AG08396 (cell line): ENCODE data around the gene NR2F2.

Experiments
- DNase-seq: peaks from one replicate; pipeline ENCODE4 v3.0.0; 2012; ENCODE audit warnings: low spot score, mixed read lengths

Gene NR2F2

DNA sequence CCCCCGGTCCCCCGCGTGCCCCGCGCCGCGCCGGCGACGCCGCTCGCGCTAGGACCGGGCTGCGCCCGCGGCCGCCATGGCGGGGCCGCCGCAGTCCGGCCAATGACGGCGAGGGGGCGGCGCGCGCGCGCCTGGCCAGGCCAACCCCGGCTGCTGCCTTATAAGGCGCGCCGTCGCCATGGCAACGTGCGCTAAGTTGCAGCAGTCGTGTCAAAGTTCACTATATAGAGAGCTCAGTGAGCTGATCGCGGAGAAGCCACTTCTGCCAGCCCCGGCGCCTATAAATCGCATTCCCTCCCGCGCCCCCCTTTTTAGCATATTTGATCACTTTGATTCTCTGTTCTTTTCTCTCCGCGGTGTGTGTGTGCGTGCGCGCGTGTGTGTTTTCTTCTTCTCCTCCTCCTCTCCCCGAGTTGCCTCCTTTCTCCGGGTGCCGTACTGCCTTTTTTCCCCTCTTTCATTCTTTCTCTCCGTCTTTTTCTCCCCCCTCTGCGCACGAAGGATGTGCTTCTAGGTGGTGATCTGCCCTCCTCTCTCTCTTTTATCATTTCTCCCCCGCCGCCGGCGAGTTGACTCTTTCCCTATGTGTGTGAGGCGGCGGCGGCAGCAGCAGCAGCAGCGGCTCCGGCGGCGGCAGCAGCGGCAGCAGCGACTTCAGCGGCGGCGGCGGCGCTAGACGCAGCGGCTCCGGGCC is at the start of gene NR2F2:
TSS of gene NR2F2 (plus strand) at position 251 of the 694 bp plus-strand sequence. CDS start 1,406 bp downstream, outside the sequence.
- DNase-seq: peak; percentile 97

DNA sequence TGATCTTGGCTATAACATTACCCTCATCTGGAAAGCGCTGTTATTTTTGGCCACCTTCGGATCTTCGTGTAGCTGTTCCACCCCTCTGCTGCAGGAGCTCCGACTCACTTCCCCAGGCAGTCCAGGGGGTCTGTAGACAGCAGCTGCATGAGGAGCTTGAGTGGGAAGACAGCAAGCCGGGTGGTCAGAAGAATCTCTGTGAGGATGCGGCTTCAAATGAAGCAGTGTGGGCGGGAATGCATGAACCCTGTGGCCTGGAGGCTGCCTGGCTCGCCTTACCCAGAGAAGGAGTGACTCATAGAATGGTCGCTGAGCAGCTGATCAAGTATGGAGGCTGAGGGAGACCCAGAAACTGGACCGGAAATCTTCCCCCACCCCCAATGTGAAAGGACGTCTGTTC is 45.2 kb upstream of the NR2F2 start:
- DNase-seq: peak; percentile 29

GRCh38 chr15:96285729-96286254 is 44.7 kb upstream of the NR2F2 start:
- DNase-seq: no peak

DNA sequence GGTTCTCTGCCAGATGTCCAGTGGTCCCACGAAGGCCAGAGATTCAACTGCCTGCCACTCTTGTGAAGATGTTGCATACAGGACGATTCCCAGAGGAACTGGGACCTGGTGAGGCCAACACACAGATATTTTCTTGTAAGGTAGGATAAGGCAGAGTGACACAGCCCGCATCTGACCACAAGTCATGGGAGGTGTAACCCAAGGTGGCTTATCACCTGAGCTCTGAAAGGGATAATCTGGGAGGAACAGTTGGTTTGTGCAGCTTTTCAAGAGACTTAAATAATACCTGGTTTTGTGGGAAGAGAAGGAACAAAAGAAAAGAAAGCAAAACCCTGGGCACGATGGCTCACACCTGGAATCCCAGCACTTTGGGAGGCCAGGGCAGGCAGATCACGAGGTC is 39.8 kb upstream of the NR2F2 start:
- DNase-seq: no peak

DNA sequence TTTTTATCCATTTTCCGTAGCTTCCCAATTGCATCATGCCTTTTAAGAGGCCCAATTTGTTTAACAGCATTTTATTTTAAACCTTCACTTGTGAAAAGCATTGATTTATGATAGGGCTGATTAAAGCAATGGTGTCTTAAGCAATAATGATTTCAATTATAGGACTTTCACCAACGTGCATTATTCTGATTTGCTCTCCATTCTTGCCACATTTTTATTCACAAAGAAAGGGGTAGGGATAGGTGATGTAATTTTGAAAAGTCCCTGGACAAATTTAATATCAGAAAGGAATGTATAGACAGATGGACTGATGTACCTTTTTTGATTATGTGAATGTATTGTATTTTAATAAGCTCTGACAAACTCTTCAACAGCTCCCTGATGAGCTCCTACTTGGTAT is 37.9 kb upstream of the NR2F2 start:
- DNase-seq: no peak

GRCh38 chr15:96293441-96293840 is 37.1 kb upstream of the NR2F2 start:
- no peak for DNase-seq

- DNase-seq: no peak
These were observed 35.7 kb upstream of the NR2F2 start for GRCh38 chr15:96294766-96295165.

- DNase-seq: no peak
These were observed 34.2 kb upstream of the NR2F2 start for GRCh38 chr15:96296264-96296663.

GRCh38 chr15:96297783-96298182 is 32.7 kb upstream of the NR2F2 start:
- no peak for DNase-seq

- DNase-seq: no peak
These were observed 32.3 kb upstream of the NR2F2 start for GRCh38 chr15:96298217-96298616.

DNA sequence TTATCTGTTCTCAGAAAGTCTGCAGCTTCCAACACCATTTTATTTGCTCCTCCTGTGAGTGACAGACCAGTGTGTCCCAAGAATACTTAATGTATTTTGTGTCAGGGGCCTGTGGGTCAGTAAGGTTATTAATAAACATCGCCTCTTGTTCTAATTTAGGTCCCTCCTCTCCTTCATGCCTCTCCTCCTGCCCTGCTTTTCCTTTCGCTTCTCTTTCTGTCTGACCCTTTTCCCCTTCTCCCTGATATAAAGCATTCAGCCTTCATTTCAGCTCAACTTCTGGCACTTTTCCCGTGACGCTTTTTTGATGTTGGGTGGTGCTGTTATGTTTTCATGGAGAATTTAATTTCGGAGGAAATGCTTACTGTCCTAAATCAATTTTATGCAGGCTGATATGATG is 29.7 kb upstream of the NR2F2 start:
- DNase-seq: no peak

- DNase-seq: no peak
These were observed 26.9 kb upstream of the NR2F2 start for GRCh38 chr15:96303503-96304056.

- DNase-seq: no peak
These were observed 25.7 kb upstream of the NR2F2 start for GRCh38 chr15:96304839-96305238.

GRCh38 chr15:96306321-96306720 is 24.2 kb upstream of the NR2F2 start:
- DNase-seq: no peak

GRCh38 chr15:96307856-96308394 is 22.6 kb upstream of the NR2F2 start:
- DNase-seq: no peak

DNA sequence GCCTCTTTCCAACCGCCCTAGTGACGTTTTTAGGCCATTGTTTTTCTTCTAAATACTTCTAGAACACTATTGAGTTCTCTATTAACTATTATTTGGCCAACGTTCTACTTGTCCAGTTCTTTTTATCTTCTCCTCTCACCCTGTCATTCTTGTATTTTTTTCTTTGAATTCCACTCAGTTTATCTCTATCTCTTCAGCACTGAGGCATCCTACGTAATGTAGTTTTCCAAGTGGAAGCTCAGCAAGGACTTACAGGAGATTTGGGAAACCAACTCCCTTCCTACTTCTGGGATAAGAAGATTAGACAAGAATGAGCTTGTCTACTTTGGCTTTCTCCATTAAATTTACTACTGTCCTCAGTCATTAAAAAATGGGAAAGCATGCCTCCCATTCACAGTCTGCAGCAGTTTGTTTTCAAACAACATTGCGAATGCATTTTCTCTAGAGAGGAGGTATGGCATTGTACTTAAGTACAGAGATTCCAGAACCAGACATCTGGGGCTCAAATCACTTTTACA is 21.3 kb upstream of the NR2F2 start:
- no peak for DNase-seq

DNA sequence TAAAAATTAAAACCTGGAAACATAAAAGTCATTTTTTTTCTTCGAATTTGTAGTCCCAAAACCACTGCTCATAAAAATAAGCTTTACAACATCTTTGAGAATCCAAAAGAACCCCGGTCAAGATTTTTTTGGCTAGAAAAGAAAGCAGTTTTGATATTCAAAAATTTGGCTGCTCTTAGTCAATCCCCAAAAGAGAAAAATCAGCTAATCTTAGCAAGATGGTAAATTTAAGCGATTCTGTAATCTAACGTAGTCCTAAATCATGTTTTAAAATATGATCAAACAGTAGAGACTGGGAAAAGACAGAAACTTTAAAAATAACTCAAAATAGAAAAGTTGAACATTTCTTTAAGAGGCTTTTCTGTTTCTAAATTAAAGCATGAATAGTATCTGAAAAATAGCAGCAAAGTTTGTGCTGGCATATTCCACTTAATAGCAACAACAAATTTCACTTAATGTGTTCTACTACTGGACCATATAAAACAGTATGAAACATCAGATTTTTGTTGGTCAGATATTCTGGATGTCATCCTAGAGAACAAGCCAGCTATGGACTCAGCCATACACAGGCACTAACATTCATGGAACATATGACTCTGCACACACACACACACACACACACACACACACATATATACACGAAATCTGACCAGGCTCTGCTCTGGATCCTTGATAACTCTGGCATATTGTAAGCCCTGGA is 19.1 kb upstream of the NR2F2 start:
- DNase-seq: no peak

- no peak for DNase-seq
These were observed 18.6 kb upstream of the NR2F2 start for GRCh38 chr15:96311956-96312294.

GRCh38 chr15:96312641-96313335 is 17.7 kb upstream of the NR2F2 start:
- DNase-seq: no peak

DNA sequence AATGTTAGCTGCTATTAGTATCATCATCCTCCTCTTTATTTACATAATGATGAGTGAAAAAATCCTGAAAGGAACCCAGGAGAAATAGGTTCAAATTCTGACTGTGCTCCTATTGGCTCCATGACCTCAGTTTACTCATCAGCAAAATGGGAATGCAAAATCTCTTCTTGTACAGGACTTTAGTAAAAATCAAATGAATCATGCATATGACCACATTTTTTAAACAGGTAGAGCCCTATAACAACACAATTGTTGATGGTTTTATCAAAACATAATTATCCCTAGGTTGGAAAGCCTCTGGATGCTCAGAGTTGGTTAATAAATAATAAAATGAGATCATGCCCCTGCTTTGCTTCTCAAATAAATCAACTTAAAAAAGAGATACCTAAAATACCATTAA is 16.0 kb upstream of the NR2F2 start:
- DNase-seq: no peak

DNA sequence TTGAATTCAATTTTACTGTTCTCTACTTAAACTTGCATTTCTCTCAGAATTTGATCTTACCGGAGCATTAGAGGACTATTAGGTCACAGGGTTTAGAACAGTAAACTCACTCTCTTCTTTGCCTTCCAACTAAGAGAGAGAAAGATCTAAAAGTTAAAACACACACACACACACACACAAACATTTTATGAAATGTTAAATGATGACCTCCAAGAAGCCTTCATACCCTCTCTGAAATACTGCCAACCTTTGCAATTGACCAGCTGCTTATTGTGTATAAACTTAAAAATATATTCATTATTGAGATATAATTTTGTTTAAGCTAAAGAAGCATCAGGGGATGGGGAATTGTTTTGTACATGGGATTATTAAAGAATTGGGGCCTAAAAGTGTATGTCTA is 15.5 kb upstream of the NR2F2 start:
- no peak for DNase-seq

DNA sequence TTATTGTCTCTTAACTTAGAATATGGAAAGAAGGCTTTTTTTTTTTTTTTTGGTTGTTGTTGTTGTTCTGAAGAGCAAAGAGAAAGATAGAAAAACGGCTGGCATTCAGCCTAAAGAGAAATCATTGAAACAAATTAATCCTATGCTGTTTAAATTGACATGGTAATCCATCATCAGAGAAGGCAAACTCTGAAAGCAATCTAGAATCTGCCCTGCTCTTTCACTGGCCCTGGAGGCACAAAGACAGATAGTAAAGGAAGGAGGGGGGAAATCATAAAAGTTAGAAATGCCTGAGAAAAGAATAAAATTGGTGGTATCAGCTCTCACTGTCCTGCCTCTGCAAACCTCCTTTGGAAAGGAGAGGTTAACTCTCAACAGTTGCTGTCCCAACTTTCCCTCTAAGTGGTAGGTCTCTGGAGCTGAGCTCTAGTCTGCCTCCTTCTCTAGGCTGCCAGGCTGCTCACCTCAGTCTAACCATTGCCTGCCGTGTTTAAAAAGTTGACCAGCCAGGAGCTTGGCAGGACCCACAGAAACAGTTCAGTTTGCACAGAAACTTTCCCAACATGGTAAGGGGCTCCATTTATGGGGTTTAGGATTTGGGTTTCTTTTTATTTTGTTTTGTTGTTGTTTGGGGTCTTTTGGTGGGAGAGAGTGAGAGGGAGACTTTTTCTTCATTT is 13.4 kb upstream of the NR2F2 start:
- DNase-seq: no peak
